ENCODE data around the gene ART3. TPM values are rescaled to one million over a fixed set of nuclear protein-coding genes. Genes with fewer than 3 reads are reported as not detected.

The ART3 gene
- total RNA-seq, 4 donors from 2014 or later, result 0.68 to 4.4 TPM; not detected in 2

DNA sequence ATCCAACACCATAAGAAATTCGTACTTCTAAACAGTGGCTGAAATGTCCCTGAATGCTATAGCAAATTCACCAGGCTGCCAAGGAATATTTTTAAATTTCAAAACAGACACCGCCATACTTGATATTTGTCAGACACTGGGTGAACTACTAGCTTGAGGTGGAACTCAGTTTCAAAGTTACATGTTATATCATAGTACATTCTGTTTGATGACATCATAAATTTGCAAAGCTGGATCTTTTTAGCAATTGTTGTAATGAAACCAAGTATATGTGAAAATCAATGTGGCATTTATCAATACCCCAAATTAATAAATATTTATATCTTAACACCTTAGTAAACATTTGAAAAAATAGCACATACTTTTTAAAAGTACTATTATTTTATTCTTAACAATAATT lies 14.2 kb downstream of the ART3 start:
- H3K27ac ChIP-seq, result no peak overlapping the region
- TF ChIP-seq, protein P1, sequence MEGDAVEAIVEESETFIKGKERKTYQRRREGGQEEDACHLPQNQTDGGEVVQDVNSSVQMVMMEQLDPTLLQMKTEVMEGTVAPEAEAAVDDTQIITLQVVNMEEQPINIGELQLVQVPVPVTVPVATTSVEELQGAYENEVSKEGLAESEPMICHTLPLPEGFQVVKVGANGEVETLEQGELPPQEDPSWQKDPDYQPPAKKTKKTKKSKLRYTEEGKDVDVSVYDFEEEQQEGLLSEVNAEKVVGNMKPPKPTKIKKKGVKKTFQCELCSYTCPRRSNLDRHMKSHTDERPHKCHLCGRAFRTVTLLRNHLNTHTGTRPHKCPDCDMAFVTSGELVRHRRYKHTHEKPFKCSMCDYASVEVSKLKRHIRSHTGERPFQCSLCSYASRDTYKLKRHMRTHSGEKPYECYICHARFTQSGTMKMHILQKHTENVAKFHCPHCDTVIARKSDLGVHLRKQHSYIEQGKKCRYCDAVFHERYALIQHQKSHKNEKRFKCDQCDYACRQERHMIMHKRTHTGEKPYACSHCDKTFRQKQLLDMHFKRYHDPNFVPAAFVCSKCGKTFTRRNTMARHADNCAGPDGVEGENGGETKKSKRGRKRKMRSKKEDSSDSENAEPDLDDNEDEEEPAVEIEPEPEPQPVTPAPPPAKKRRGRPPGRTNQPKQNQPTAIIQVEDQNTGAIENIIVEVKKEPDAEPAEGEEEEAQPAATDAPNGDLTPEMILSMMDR (IDR thresholded peaks at IDR 0.05), result no peak
- TF ChIP-seq POLR2AphosphoS5 (IDR thresholded peaks at IDR 0.05) (no peak), POLR2A (IDR thresholded peaks at IDR 0.05) (no peak), EP300 (IDR thresholded peaks at IDR 0.05; ENCODE audit: low read depth) (no peak)
- H3K4me3 ChIP-seq, result no peak overlapping the region
- no peaks in the 10 kb centered on the region for H3K4me1 ChIP-seq
- no peaks in the 10 kb centered on the region for H3K9me3 ChIP-seq
- no peak for DNase-seq
- WGBS, 2 donors (ENCODE audit: low coverage in 1 of 2), result 89 to 92% methylated on average over 2 of the region's 2 CpGs
- H3K36me3 ChIP-seq, result no peaks in the 10 kb centered on the region
- intact Hi-C loops (cut with DNase I; ENCODE audit: low total_unique reads) (no loop called here), in situ Hi-C loops (cut with MboI; ENCODE audit: low pct_ligation_motif_present in 1 of 4, low pct_unique_long_range_greater_than_20kb in 1 of 4, low sequenced_read_pairs in 3 of 4) (loop anchor here in 1 of 4 donors (25.0 kb wide), 1 partner anchor 201 kb away; no protein-coding TSS in a partner anchor)
- no peaks in the 10 kb centered on the region for H3K27me3 ChIP-seq

DNA sequence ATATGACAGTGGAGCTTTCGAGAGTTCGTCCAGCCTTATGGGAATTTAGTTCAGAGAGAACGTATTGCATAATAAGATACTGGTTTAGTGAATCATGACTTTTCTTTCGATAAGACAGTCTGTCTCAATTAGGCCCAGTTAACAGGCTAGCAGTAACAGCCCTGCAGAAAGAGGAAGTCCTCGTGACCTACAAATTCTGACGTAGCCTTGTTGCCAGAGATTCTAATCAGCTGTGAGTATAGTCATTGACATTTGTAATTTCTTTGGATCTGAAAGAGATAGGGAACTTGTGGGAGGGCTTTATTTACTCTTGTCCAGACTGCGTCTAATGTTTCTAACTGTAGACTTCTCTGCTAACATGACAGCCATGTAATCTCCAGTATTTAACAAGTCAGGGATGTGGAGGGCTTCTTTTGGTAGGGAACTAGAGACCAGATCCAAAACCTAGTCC lies 15.8 kb downstream of the ART3 start:
- in situ Hi-C loops (cut with MboI; ENCODE audit: low pct_ligation_motif_present in 1 of 4, low pct_unique_long_range_greater_than_20kb in 1 of 4, low sequenced_read_pairs in 3 of 4), result loop anchor here in 1 of 4 donors (25.0 kb wide), 1 partner anchor 203 kb away; no protein-coding TSS in a partner anchor
- H3K27me3 ChIP-seq, result no peaks in the 10 kb centered on the region
- TF ChIP-seq POLR2AphosphoS5 (IDR thresholded peaks at IDR 0.05) (no peak), EP300 (IDR thresholded peaks at IDR 0.05; ENCODE audit: low read depth) (no peak), POLR2A (IDR thresholded peaks at IDR 0.05) (no peak)
- TF ChIP-seq, protein P1 (IDR thresholded peaks at IDR 0.05), result no peak
- 56 to 57% methylated on average over 4 to 7 of the region's 7 CpGs for WGBS, 2 donors (ENCODE audit: low coverage in 1 of 2)
- H3K4me3 ChIP-seq, result no peak overlapping the region
- intact Hi-C loops (cut with DNase I; ENCODE audit: low total_unique reads), result no loop called here
- H3K36me3 ChIP-seq, result no peaks in the 10 kb centered on the region
- H3K9me3 ChIP-seq, result no peaks in the 10 kb centered on the region
- H3K27ac ChIP-seq, result no peak overlapping the region
- H3K4me1 ChIP-seq, result no peaks in the 10 kb centered on the region
- no peak for DNase-seq

DNA sequence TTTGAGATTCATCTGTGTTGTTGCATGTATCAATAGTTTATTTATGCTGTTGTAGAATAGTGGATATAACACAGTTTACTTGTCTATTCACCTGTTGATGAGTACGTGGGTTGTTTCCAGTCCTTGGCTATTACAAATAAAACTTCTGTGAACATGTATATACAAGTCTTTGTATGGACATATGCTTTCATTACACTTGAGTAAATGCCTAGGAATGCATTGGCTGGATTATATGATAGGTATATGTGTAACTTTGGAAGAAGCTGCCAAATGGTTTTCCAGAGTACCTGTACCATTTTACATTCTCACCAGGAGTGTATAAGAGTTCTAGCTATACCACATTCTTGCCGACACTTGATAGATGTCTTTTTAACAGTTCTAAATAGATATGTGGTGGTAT lies 16.5 kb downstream of the ART3 start:
- no peaks in the 10 kb centered on the region for H3K36me3 ChIP-seq
- no peak for DNase-seq
- H3K4me3 ChIP-seq, result no peak overlapping the region
- no peaks in the 10 kb centered on the region for H3K9me3 ChIP-seq
- in situ Hi-C loops (cut with MboI; ENCODE audit: low pct_ligation_motif_present in 1 of 4, low pct_unique_long_range_greater_than_20kb in 1 of 4, low sequenced_read_pairs in 3 of 4), result loop anchor here in 1 of 4 donors (25.0 kb wide), 1 partner anchor 204 kb away; no protein-coding TSS in a partner anchor
- 79 to 86% methylated on average over 1 to 2 of the region's 2 CpGs for WGBS, 2 donors (ENCODE audit: low coverage in 1 of 2)
- H3K27ac ChIP-seq, result no peak overlapping the region
- intact Hi-C loops (cut with DNase I; ENCODE audit: low total_unique reads), result no loop called here
- no peak for TF ChIP-seq POLR2AphosphoS5 (IDR thresholded peaks at IDR 0.05)
- no peak for TF ChIP-seq POLR2A (IDR thresholded peaks at IDR 0.05)
- TF ChIP-seq, protein P1 (IDR thresholded peaks at IDR 0.05), result no peak
- TF ChIP-seq EP300 (IDR thresholded peaks at IDR 0.05; ENCODE audit: low read depth), result no peak
- no peaks in the 10 kb centered on the region for H3K4me1 ChIP-seq
- no peaks in the 10 kb centered on the region for H3K27me3 ChIP-seq

DNA sequence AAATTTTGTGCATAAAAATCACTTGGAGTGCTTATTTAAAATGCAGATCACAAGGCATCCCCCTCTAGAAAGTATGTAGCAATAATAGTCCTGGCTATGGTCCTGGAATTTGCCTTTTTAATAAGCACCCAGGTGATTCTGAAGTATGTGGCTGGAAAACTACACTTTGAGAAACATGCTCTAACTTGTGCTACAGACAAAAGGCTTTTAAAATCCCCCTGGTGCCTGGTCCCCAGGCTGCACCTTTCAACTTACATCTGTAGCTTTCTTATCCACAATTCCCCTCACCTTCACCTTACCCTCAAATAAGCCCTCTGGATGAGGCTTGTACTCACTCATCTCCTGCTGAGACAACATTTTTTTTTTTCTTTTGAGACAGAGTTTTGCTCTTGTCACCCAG lies 21.1 kb downstream of the ART3 start:
- TF ChIP-seq POLR2A (IDR thresholded peaks at IDR 0.05) (no peak), POLR2AphosphoS5 (IDR thresholded peaks at IDR 0.05) (no peak), EP300 (IDR thresholded peaks at IDR 0.05; ENCODE audit: low read depth) (no peak)
- TF ChIP-seq, protein P1 (IDR thresholded peaks at IDR 0.05), result no peak
- no peak for DNase-seq
- Histone ChIP-seq H3K36me3 (no peaks in the 10 kb centered on the region), H3K4me1 (no peaks in the 10 kb centered on the region), H3K9me3 (no peaks in the 10 kb centered on the region), H3K4me3 (no peak overlapping the region), H3K27ac (no peak overlapping the region), H3K27me3 (no peaks in the 10 kb centered on the region)
- in situ Hi-C loops (cut with MboI; ENCODE audit: low pct_ligation_motif_present in 1 of 4, low pct_unique_long_range_greater_than_20kb in 1 of 4, low sequenced_read_pairs in 3 of 4), result loop anchor here in 1 of 4 donors (25.0 kb wide), 1 partner anchor 208 kb away; no protein-coding TSS in a partner anchor
- intact Hi-C loops (cut with DNase I; ENCODE audit: low total_unique reads), result no loop called here
